NAMALWA (cell line): ENCODE data around the gene PKN2.

Source experiments
- DNase-seq: peaks from one replicate; pipeline ENCODE4 v3.0.0-alpha.2; 2015; ENCODE audit warnings: low spot score

The PKN2 gene

GRCh38 chr1:88735382-88735781 lies 51.3 kb downstream of the PKN2 start:
- no peak for DNase-seq

GRCh38 chr1:88735909-88736308 lies 51.8 kb downstream of the PKN2 start:
- DNase-seq, result no peak

- DNase-seq, result peak; percentile 59
These were observed 52.7 kb downstream of the PKN2 start for GRCh38 chr1:88736633-88737248.

GRCh38 chr1:88737338-88737927 lies 53.4 kb downstream of the PKN2 start:
- no peak for DNase-seq

GRCh38 chr1:88740784-88741183 lies 56.7 kb downstream of the PKN2 start:
- no peak for DNase-seq

GRCh38 chr1:88741413-88741812 lies 57.3 kb downstream of the PKN2 start:
- DNase-seq, result no peak

GRCh38 chr1:88742531-88742930 lies 58.5 kb downstream of the PKN2 start:
- no peak for DNase-seq

- DNase-seq, result no peak
These were observed 60.1 kb downstream of the PKN2 start for GRCh38 chr1:88744142-88744541.

GRCh38 chr1:88746916-88747315 lies 62.8 kb downstream of the PKN2 start:
- DNase-seq, result no peak

- DNase-seq, result no peak
These were observed 67.6 kb downstream of the PKN2 start for GRCh38 chr1:88751714-88752113.

- DNase-seq, result no peak
These were observed 69.4 kb downstream of the PKN2 start for GRCh38 chr1:88753506-88753905.

- no peak for DNase-seq
These were observed 79.8 kb downstream of the PKN2 start for GRCh38 chr1:88763649-88764406.

- no peak for DNase-seq
These were observed 84.1 kb downstream of the PKN2 start for GRCh38 chr1:88768187-88768586.

- DNase-seq, result no peak
These were observed 84.7 kb downstream of the PKN2 start for GRCh38 chr1:88768816-88769215.

GRCh38 chr1:88773540-88774150 lies 89.6 kb downstream of the PKN2 start:
- DNase-seq, result no peak

- no peak for DNase-seq
These were observed 90.1 kb downstream of the PKN2 start for GRCh38 chr1:88774151-88774556.

GRCh38 chr1:88777604-88778149 lies 93.6 kb downstream of the PKN2 start:
- DNase-seq, result no peak

GRCh38 chr1:88779880-88780279 lies 95.8 kb downstream of the PKN2 start:
- no peak for DNase-seq

GRCh38 chr1:88780485-88780884 lies 96.4 kb downstream of the PKN2 start:
- DNase-seq, result no peak

GRCh38 chr1:88783145-88783544 lies 99.1 kb downstream of the PKN2 start:
- DNase-seq, result no peak

GRCh38 chr1:88784551-88784950 lies 100.5 kb downstream of the PKN2 start:
- no peak for DNase-seq

- DNase-seq, result no peak
These were observed 103.2 kb downstream of the PKN2 start for GRCh38 chr1:88787023-88787903.
